NAMALWA (cell line): Measurements from ENCODE around the gene FNDC3B.
"Not testable (repeated sequence)": the region's sequence is repeated elsewhere in the genome, so short reads cannot be mapped to it uniquely, and the experiment has no call there.

ENCODE experiments used
- DNase-seq: peaks from one replicate; pipeline ENCODE4 v3.0.0-alpha.2; 2015; ENCODE audit warnings: low spot score

The FNDC3B gene

GRCh38 chr3:172033396-172033795, 6.0 kb upstream of the FNDC3B start:
- no peak for DNase-seq

DNA sequence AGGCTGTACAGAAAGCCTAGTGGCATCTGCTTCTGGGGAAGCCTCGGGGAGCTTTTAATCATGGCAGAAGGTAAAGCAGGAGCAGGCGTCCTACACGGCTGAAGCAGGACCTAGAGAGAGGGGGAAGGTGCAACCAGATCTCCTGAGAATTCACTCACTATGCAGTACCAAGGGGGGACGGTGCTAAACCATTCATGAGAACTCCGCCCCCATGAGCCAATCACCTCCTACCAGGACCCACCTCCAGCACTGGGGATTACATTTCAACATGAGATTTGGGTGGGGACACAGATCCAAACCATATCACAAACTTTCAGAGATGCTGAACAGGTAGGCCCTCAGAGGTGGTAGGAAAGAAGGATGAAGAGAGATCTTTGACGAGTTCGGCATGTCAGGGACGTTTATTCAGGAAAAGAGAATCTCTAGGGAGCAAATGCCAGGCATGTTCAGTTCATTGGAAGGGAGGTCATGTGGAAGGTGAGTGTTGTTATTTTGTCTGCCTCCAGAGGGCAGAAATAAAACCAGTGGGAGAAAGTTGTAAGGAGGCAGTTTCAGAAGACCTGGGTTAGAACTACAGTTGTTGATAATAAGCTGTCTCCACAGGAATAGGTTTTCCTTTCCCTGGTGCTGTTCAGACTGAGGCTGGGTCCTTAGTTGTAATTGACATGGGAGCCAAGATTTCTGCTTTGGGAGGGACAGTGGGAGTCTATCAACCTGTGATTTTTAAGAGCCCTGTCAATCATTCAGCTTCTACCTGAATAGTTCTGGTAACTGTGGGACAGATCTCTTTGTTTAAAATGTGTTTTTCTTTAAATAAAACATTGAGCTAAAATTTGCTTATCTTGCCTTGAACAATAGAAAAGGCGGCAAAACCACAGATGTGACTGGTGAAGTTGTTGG, 4.3 kb upstream of the FNDC3B start:
- DNase-seq = peak; percentile 78

DNA sequence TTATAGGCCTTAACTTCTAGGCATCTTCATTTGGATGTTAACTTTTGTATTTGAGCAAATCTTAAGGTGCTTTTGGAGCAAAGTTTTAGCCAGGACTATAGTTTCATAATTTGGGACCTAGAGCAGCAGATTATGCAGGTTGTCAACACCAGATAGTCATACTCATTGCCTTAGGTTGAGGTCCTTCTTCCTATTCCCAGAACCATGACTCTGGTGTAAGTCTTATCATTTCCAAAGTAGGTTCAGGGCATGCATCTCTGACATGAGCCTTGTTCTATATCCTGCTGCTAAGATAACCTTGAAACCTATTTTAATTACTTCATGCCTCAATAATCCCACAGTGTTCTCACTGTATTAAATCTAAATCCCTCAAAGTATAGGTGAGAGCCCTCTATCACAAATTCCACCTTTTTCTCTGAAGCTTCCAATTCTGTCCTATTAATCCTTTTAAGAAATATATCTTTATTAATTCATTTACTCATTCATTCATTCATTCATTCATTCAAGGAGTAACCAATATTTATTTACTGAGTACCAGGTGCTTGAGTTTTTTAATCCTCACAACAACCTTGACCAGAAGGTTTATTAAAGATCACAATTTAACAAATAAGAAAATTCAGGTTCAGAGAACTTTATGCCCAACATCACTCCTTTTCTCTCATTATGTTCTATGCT, 2.7 kb upstream of the FNDC3B start:
- no peak for DNase-seq

- no peak for DNase-seq
Observed at GRCh38 chr3:172038798-172039435, 461 bp upstream of the FNDC3B start.

DNA sequence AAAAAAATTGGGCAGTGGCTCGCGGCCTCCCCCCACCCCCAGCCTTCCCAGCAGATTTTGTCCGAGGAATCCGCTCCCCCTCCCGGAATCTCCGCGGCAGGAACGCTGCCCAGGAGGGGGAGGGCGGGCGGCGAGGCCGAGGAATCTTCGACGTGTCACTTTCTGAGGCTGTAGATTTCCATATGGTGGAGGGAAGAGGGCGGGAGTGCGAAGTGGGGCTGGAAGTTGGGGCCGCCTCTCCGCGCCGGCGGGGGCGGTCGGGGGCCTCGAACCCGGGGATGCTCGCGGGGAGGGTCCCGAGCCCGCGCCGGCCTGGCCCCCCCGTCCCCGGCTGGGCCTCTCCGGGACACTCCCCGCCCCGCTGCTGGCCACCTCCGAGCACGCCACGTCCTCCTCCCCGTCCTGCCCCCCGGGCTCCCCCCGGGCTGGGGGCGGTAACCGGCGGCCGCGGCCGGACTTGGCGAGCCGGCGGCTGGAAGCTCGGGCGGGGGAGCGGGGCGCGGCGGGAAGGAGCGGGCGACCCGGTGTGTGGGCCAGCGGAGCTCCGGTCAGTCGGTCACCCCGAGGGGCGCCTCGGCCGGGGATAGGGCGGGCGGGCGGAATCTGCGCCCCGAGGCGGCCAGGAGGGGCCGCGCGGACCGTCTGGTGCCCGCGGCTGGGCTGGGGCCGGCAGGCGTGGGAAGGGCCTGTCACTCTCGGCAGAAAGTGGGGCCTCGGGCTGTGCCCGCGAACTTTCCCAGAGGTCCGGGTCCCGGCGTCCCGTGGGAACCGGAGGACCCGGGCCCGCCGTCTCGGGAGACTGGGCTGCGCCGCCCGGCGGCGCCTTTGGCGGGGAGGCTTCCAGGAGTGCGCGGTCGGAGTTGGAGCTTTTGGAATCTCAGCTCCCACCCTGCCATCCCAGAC, 951 bp downstream of the FNDC3B start:
- peak; percentile 30 for DNase-seq

DNA sequence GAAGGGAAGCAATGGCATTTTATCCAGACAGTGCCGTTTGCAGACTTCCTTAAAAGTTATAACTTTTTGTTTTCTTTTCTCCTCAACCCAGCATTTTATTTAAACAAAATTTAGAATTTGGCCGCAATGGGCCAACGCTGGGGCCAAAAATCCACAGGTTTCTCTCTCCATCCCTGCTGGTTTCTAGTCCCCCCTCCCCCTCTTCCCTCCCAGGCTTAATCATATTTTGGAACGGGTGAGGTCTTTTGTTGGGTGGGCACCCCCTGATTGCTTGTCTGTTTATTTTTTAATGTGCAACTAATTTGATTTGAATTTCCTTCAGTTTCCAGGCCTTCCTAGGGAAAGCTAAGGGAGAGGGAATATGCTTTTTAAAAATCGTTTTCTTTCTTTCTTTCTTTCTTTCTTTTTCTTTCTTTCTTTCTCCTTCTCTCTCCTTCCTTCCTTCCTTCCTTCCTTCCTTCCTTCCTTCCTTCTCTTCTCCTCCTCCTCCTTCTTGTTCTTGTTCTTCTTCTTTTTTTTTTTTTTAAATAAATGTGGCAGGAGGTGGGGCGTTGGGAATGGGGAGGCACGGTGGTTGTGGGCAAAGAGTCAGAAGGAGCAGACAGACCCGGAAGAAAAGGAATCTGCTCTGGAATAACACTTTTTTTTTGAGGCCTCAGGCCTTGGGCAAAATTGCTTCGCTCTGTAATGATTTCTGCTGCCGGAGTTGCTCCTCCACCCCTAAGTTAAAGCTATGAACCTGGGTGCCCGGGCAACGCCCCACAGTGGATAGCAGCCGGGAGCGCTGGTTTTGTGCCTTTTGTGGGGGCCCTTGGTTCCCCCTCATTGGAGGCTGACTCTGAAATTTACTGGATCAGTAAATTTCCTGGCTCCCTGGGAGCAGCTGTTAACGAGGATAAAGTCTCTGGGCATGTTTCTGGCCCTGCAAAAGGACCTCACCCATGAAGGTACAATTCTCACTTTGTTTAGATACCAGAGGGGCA, 1.9 kb downstream of the FNDC3B start:
- DNase-seq = no peak

DNA sequence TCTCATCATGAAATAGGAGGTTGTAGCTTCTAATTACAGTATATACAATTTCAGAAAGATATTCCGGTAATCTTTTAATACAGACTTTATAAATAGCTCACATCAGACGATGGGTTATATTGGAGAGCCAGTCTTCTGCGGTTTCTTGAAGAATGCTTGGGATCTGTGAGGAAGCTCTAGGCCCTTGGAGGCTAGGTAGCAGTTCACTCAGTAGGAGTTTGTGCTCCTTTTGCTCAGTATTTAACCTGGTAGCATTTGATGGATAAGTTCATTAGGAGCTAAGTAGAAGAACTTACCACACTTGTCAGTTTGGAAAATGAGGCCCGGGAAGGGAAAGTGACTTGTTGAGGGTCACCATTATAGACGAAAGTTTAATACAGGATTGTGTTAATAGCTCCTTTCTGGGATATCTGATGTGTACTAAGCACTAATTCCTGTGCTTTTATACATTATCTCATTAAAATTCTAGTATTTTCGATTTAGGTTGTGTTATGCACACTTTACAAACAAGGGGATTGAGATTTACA, 2.8 kb downstream of the FNDC3B start:
- no peak for DNase-seq

- not testable (repeated sequence) for DNase-seq
Observed at GRCh38 chr3:172042663-172043179, 3.3 kb downstream of the FNDC3B start.

DNA sequence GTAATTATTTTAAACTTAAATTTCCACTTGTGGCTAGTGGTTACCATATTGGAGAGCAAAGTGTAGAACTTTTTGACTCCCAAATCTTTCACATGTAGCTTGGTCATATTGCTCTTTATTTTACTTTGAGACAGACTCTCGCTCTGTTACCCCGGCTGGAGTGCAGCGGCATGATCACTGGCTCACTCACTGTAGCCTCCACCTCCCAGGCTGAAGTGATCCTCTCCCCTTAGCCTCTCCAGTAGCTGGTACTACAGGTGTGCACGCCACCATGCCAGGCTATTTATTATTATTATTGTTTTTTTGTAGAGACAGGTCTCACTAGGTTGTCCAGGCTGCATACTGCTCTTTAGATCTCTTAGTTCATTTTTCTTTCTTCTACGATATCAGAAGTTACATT, 3.9 kb downstream of the FNDC3B start:
- no peak for DNase-seq

DNA sequence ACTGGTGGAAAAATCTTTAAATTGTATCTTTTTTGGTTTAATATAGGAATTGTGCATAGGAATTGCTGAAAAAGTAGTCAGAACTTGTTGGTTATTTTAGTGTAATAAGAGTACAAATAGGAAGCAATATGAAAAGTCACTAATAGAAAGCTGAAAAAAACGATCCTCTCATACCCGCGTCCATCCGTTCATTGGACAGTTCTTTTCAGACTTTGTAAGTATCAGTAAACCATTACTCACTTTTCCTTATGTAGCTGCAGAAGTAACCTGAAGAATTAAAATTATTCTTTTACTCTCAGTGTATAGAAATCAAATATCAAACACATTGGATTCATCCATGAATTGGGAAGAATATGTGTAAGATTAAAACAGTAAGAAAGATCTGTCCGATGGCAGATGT, 4.4 kb downstream of the FNDC3B start:
- DNase-seq = no peak

GRCh38 chr3:172044833-172045585, 5.6 kb downstream of the FNDC3B start:
- no peak for DNase-seq

- no peak for DNase-seq
Observed at GRCh38 chr3:172046268-172046915, 7.0 kb downstream of the FNDC3B start.

GRCh38 chr3:172047567-172048115, 8.3 kb downstream of the FNDC3B start:
- DNase-seq = no peak

DNA sequence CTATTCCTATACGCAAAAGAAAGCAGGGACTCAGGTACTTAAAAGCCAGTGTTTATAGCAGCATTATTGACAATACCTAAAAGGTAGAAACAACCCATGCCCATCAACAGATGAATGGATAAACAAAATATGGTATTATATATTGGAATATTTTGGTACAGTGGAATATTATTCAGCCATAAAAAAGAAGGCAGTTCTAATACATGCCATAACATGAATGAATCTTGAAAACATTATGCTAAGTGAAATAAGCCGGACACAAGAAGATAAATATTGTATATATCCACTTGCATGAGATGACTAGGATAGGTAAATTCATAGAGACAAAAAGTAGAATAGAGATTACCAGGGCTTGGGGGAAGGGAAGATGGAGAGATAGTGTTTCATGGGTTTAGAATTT, 9.2 kb downstream of the FNDC3B start:
- DNase-seq = no peak

DNA sequence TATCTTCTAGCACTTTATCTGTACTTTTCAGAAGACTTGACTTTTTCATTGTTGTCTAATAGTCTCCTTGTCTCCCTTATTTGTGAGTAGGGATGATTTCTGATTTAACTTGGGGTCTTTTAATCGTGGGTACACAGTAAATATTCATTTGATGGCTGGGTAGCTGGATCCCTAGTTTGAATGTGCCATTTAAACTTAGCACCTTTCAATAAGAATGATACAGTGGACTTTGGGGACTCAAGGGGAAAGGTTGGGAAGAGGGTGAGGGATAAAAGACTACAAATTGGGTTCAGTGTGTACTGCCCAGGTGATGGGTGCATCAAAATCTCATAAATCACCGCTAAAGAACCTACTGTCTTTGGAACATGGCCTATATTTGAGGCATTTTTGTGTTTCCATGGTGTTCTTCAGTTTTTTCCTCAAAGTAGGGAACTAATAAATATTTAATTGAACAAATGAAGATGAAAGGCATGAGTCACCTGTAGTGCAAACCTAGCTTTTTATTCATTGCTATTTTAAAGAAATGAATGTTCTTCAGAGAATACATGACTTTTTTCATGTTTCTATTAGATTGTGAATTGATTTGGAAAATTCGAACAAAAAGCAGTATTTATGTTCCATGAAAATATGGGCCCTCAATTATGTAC, 12.1 kb downstream of the FNDC3B start:
- DNase-seq = no peak

GRCh38 chr3:172051957-172052354, 12.6 kb downstream of the FNDC3B start:
- no peak for DNase-seq

GRCh38 chr3:172052405-172052804, 13.0 kb downstream of the FNDC3B start:
- DNase-seq = no peak

DNA sequence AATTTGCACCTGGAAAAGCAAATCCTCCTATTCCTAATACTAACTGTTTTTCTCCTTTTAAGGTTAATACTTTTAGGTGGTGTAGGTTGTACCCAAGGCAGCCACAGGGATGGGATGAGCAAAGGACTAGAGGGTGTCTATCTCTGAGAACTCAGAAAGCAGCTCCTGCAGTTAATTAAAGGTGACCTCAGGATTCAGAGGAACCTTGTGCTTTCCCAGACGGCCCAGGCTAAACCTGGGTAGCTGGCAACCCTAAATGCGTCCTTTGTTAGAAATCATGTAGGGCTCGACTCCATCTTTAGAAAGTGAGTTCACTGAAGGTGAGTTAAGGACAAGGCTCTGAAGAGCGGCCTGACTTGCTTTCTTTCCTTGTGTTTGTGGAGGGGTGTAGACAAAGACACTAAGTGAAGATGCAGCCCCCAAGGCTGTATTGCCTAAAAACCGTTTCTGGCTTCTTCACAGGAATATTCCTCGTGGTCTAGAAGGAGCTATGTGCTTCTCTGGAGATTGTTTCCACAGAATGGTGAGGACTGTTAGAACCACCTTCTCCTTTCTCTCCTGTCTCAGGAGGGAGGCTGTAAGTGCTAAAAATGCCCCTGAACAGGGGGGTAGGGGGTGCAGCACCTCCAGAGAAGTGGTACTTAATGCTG, 14.9 kb downstream of the FNDC3B start:
- DNase-seq = no peak
